NB4 (cell line): ENCODE measurements around the gene VWC2L.

Experiments
- DNase-seq: peaks from one replicate; pipeline ENCODE4 v3.0.0; 2010; ENCODE audit warnings: low read depth
- H3K4me3 ChIP-seq: one replicate; pipeline ENCODE4 v1.5.1; 2011; ENCODE audit warnings: mild to moderate bottlenecking, low read depth, low read length, moderate library complexity
- MYC ChIP-seq: IDR thresholded peaks from 2 replicates; pipeline ENCODE4 v1.6.1; 2011; ENCODE audit warnings: low read depth, low read length
- POLR2A ChIP-seq: IDR thresholded peaks from 2 replicates; pipeline ENCODE4 v1.6.1; 2011; ENCODE audit warnings: mild to moderate bottlenecking; ENCODE audit not compliant: insufficient read length; ENCODE audit errors: extremely low read depth
- TF ChIP-seq, protein P1 (sequence below): IDR thresholded peaks from 2 replicates; pipeline ENCODE4 v1.6.1; 2011; ENCODE audit warnings: low read depth, low read length
- TF ChIP-seq, protein P2 (sequence below): IDR thresholded peaks from one replicate; pipeline ENCODE4 v1.5.1; 2012; ENCODE audit warnings: low read depth, low read length

VWC2L gene

DNA sequence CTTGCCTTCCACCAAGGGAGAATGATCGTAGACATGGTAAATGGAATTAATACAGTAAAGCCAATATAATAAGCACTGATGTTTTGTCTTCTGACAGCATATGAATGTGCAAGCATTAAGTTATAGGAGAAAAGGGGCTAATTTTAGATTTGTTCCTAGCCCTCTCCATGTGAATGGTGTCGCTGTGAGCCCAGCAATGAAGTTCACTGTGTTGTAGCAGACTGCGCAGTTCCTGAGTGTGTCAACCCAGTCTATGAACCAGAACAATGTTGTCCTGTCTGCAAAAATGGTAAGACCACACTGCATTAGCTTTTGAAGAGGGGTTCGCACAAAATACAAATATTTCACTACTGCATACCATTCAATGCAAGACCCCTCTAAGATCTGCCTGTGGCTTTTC is 25.6 kb downstream of the VWC2L start:
- TF ChIP-seq, protein P1, sequence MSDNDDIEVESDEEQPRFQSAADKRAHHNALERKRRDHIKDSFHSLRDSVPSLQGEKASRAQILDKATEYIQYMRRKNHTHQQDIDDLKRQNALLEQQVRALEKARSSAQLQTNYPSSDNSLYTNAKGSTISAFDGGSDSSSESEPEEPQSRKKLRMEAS, result no peak
- TF ChIP-seq MYC (no peak), POLR2A (no peak)
- TF ChIP-seq, protein P2, sequence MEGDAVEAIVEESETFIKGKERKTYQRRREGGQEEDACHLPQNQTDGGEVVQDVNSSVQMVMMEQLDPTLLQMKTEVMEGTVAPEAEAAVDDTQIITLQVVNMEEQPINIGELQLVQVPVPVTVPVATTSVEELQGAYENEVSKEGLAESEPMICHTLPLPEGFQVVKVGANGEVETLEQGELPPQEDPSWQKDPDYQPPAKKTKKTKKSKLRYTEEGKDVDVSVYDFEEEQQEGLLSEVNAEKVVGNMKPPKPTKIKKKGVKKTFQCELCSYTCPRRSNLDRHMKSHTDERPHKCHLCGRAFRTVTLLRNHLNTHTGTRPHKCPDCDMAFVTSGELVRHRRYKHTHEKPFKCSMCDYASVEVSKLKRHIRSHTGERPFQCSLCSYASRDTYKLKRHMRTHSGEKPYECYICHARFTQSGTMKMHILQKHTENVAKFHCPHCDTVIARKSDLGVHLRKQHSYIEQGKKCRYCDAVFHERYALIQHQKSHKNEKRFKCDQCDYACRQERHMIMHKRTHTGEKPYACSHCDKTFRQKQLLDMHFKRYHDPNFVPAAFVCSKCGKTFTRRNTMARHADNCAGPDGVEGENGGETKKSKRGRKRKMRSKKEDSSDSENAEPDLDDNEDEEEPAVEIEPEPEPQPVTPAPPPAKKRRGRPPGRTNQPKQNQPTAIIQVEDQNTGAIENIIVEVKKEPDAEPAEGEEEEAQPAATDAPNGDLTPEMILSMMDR, result no peak

DNA sequence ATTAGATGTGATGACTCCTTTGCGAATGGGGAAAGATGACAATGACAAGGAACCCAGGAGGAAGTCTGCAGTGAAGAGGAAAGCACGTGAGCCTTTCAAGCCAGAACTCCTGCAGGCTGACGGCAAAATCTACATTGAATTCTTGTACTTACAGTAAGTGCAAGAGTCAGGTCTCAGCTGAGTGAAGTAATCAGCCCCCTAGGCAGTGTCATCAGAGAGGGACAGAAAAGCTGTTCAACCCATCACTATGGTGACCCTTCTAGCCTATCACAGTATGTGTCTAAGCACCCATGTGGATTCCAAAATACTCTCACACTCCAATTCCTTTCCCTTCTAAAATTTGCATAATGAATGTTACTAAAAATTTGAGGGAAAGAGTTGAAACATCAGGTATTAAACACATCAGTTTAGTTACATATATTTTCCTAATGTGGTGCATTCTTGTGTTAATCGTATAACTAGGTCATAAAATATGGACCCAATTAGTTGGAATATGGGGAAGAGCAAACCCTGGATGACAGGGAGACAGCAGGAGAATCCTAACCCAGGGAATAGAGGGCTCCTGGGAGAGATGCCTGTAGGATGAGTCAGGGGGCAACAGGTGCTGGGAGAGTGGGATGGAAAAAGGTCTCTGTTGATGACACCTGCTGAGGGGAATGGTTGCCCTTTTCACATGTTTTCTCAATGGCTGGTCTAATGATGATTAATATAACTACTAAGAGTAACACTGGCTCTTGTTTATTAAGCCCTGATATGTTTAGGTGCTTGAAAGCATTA is 39.5 kb downstream of the VWC2L start:
- H3K4me3 ChIP-seq, result no peak overlapping the region
- no peak for DNase-seq
- TF ChIP-seq, protein P2, result no peak
- TF ChIP-seq POLR2A (no peak), MYC (no peak)
- TF ChIP-seq, protein P1, result no peak

More for the DNA sequence above, 25.6 kb downstream of the VWC2L start:
- no peak for DNase-seq
- H3K4me3 ChIP-seq, result no peak overlapping the region

DNA sequence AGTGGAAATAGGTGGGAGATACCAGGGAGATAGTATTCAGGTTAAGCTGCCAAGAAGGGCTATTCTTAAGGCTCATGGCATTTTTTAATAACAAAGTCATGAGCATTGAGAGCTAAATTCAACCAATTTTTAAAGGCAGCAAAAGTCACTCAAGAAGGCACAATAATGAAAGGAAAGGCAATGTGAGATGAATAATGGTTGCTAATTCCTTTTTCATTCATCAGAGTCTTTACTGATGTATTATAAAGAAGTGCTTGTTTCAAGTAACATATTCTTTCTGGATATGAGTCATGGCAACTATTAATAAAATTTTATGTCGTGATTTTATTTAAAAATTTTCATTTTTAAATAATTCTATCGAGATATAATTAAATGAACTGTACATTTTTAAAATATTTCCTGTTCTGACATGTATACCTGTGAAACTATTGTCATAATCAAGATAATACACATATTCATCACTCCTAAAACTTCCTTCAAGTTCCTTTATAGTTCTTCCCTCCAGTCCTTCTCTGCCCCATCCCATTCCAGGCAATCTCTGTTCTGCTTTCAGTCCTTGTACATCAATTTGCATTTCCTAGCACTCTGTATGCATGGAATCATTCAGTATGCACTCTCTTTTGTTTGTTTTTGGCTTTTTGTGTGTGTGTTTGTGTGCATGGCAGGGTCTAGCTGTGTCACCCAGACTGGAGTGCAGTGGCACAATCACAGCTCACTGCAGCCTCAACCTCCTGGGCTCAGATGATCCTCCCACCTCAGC is 40.8 kb downstream of the VWC2L start:
- no peak overlapping the region for H3K4me3 ChIP-seq
- TF ChIP-seq, protein P2, result no peak
- TF ChIP-seq POLR2A (no peak), MYC (no peak)
- TF ChIP-seq, protein P1, result no peak
- no peak for DNase-seq

DNA sequence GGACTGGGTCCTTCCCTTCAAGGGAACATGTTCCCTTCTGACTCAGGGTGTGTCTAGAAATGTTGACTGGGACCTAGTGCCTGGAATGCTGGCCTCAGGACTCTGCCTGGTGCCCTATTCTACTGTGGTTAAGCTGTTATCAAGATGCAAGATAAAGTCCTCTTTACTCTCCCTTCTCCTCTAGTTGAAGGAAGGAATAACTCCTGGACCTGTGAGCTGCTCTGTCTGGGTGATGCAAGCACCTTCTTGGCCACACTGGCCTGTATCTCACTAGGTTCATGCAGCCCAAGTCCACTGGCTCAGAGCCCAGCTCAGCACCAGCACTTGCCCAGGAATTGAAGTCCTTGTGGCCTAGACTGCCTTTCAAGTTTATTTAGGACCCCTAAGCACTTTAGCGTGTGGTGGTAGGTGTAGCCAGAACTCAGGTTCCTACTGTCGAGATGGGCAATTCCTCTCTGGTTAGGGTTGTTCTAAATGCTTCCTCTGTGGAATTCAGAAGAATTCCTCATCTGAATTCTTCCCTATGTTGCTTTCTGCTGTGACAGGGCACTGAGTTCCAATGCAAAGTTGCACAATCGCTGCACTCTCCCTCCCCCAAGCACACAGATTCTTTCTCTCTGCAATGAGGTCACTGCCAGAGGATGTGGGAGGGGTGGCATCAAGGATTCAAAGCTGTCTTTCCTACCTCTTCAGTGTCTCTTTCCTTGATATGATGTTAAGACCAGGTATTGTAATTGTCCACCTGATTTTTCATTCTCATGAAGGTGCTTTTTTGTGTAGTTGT is 54.7 kb downstream of the VWC2L start:
- peak; percentile 22 for DNase-seq
- no peak overlapping the region for H3K4me3 ChIP-seq
- TF ChIP-seq POLR2A, result no peak
- TF ChIP-seq, protein P1, result no peak

DNA sequence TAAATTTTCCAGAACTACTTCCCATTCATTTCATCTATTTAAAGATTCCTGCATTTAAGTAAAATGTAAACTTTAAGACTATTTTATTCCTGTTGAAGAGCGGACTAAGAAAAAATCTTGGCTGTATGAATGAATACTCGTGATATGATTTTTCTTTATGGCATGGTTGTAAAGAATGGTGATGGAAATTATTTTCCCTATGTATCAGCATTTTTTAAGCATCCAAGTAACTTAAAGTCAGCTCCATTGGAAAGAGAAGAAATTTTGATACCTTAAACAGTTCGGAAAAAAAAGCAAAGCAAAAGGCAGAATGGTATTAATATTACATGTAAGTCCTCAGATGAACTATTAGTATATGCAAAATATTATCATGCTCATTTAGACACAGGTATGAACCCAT is 58.9 kb downstream of the VWC2L start:
- no peak overlapping the region for H3K4me3 ChIP-seq
- TF ChIP-seq POLR2A, result no peak
- TF ChIP-seq, protein P1, result no peak
- TF ChIP-seq MYC, result no peak
- TF ChIP-seq, protein P2, result no peak
- no peak for DNase-seq
